Measurements from ENCODE around the gene RAET1L.
A peak's percentile ranks its signal among the peaks of the same experiment; 100 is the strongest.
"Not testable (repeated sequence)": the region's sequence is repeated elsewhere in the genome, so short reads cannot be mapped to it uniquely, and the experiment has no call there.

RAET1L gene

GRCh38 chr6:150024646-150025155 lies 631 bp downstream of the RAET1L start:
- no peak for TF ChIP-seq ZFX (IDR thresholded peaks at IDR 0.05)
- no peak for TF ChIP-seq CTCF (conservative IDR thresholded peaks at IDR 0.05)
- H3K27ac ChIP-seq = no peak overlapping the region

- H3K27ac ChIP-seq = not testable (repeated sequence)
These were observed 1.3 kb downstream of the RAET1L start for GRCh38 chr6:150024021-150024420.

DNA sequence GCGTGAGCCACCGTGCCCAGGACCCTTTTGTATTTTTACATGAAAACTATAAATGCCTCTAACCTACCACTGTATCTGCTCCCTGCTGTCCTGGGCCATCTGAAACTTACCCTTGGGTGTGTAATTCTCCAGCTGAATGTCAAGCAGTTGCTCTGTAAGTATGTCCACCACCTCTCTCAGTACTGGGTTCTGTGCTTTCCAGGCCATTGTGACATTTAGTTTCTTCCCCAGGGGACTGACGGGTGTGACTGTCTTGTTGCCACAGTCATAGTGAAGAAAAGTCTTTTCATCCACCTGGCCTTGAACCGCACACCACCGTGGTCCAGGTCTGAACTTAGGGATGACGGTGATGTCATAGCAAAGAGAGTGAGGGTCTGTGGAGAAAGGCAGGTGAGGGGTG lies 3.5 kb downstream of the RAET1L start:
- H3K27ac ChIP-seq = not testable (repeated sequence)

GRCh38 chr6:150018846-150019580 lies 6.3 kb downstream of the RAET1L start:
- no peak overlapping the region for H3K27ac ChIP-seq
- TF ChIP-seq ZFX (IDR thresholded peaks at IDR 0.05) = no peak

DNA sequence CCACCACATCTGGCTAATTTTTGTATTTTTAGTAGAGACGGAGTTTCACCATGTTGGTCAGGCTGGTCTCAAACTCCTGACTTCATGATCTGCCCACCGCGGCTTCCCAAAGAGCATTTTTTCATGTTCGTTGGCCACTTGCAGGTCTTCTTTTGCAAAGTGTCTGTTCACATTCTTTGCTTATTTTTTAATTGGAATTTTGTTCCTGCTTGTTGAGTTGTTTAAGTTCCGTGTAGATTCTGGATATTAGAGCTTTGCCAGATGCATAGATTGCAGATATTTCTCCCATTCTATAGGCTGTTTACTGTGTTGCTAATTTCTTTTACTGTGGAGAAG lies 8.2 kb downstream of the RAET1L start:
- peak; percentile 46 for TF ChIP-seq CTCF (conservative IDR thresholded peaks at IDR 0.05)
- not testable (repeated sequence) for H3K27ac ChIP-seq

DNA sequence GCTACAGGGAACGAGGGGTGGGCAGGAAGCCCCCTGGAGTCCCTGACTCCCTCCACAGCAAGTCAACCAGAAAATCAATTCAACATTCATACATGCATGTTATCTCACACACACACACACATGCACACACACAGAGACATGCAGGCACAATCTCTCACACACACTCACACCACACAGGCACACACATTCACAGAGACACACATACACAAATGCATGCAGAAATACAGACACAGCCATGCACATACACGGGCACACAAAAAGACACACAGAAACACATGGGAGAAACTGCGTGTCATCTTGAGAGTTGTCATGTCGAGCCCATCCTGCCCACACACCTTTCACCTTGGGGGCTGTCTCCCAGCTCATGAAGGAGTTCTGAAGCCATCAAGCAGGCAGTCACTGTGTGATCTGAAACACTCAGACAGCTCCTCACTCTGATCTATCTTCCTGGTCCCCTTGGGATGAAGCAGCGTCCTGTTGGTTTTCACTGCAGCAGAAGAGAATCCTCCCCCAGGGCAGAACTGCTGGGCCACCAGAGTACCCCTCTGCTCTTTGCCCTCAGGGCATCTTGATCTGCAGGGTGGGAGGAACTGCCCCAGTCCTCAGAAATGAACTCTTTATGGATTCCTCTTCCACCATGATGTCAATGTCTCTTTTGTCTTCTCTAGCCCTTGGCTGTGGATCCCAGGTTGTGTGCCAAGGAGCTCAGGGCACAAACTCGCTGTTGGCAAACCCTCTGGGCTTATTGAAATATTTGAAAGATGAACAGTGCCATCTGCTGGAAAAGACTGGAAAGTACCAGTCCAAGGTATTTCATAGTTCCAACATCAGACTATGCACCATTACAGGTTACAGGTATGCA lies 8.8 kb downstream of the RAET1L start:
- TF ChIP-seq ZFX (IDR thresholded peaks at IDR 0.05) (no peak), CTCF (conservative IDR thresholded peaks at IDR 0.05) (peak; percentile 69)
- H3K27ac ChIP-seq = no peak overlapping the region

- not testable (repeated sequence) for H3K27ac ChIP-seq
These were observed 9.9 kb downstream of the RAET1L start for GRCh38 chr6:150015281-150016001.

- H3K27ac ChIP-seq = not testable (repeated sequence)
These were observed 10.6 kb downstream of the RAET1L start for GRCh38 chr6:150014623-150015280.

- H3K27ac ChIP-seq = not testable (repeated sequence)
These were observed 11.3 kb downstream of the RAET1L start for GRCh38 chr6:150013785-150014622.

DNA sequence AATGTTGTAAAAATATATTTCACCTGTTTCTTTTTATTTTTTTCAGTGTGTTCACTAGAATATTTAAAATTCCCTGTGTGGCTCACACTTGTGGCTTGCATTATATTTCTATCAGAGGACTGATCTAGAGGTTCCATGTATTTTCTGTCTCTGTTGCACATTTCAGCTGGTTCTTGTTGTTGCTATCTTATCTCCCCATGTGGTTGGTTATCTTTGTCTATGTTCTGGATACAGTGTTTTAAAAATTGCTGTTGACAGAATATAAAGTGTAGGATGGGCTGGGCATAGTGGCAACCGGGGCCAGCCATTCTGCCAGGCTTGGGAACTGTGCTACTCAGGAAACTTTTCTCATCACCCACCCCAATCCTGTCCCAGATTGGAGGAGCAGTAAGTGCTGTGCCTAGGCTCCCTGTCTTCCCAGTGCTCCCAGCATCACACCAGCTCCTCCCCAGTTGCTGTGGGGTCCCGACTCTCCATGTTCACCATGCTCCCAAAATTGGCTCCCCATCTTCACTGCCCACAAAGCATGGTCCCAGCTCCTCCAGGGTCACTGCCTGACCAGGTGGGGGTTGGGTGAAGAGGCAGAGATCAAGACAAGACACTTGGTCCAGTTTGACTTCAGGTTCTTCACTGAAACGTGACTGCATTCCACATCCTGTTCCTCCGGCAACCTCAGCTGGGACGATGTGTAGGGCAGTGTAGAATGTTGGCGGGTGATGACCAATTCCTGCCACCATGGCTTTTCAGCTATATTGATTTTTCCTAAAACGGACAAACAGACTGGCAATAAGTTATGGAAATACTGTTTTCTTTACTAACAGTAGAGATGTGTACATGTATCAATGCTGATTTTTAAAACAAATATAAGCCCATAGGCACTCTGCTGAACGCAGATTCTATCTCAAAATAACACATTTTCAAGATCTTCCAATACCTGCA lies 12.2 kb downstream of the RAET1L start:
- H3K27ac ChIP-seq = not testable (repeated sequence)
